ENCODE measurements around the gene ALK. TPM values are rescaled to one million over a fixed set of nuclear protein-coding genes. Genes with fewer than 3 reads are reported as not detected.

Gene ALK
- total RNA-seq, 1 experiment from 2014 or later: not detected

GRCh38 chr2:29304399-29305060 lies 616.9 kb downstream of the ALK start:
- Histone ChIP-seq H4K91ac (ENCODE audit: insufficient read length, low read depth, low read length) (no peak overlapping the region), H2BK12ac (ENCODE audit: insufficient read length, low read depth, low read length) (no peak overlapping the region), H3K79me2 (ENCODE audit: insufficient read depth, low read length) (no peaks in the 10 kb centered on the region), H3K23me2 (ENCODE audit: insufficient read length, low read depth, low read length, poor library complexity, severe bottlenecking) (no peaks in the 10 kb centered on the region), H2BK15ac (ENCODE audit: low read depth, low read length) (no peak overlapping the region), H3T11ph (ENCODE audit: low read length) (no peak overlapping the region), H4K20me1 (ENCODE audit: control insufficient read depth, insufficient read depth, insufficient read length) (no peaks in the 10 kb centered on the region), H3K18ac (ENCODE audit: insufficient read length, low read depth, low read length) (no peak overlapping the region), H4K5ac (ENCODE audit: insufficient read length, low read depth, low read length) (no peak overlapping the region), H3K79me1 (ENCODE audit: insufficient read depth, low read depth, low read length, poor library complexity, severe bottlenecking) (no peaks in the 10 kb centered on the region), H4K8ac (replicated peaks; ENCODE audit: insufficient read length, low read depth, low read length) (no peak overlapping the region), H2AFZ (ENCODE audit: low read length) (no peak overlapping the region), H3K4me2 (ENCODE audit: insufficient read depth, insufficient read length, low read length) (no peak overlapping the region), H3K4me1 (ENCODE audit: insufficient read depth, low read length) (no peaks in the 10 kb centered on the region), H2BK120ac (ENCODE audit: low read depth, low read length, poor library complexity, severe bottlenecking) (no peak overlapping the region), H3K14ac (ENCODE audit: insufficient read depth, low read length) (no peak overlapping the region), H3K27me3 (ENCODE audit: insufficient read depth, low read length) (no peaks in the 10 kb centered on the region), H3K9ac (ENCODE audit: extremely low read depth, insufficient read length, low read length) (no peak overlapping the region), H3K4ac (ENCODE audit: low read depth, low read length) (no peak overlapping the region), H2AK5ac (ENCODE audit: insufficient read length, low read length) (no peak overlapping the region), H2BK20ac (ENCODE audit: low read depth, low read length, poor library complexity, severe bottlenecking) (no peak overlapping the region), H3K23ac (ENCODE audit: insufficient read length, low read depth, low read length) (no peak overlapping the region), H3K27ac (ENCODE audit: insufficient read length, low read depth, low read length) (no peak overlapping the region), H3K56ac (ENCODE audit: insufficient read length, low read depth, low read length) (no peak overlapping the region), H2BK5ac (ENCODE audit: insufficient read length, low read length) (no peak overlapping the region), H3K9me3 (ENCODE audit: control insufficient read depth, low read depth, low read length) (no peaks in the 10 kb centered on the region)
- no CpG with 5 or more reads among the region's 4 CpGs for WGBS (ENCODE audit: extremely low coverage, insufficient read length, low lambda C conversion rate)
- H3K36me3 Mint-ChIP-seq (ENCODE audit: insufficient read depth in 1 of 3, low read depth in 3 of 3): no peaks in the 10 kb centered on the region
- H3K27me3 Mint-ChIP-seq (ENCODE audit: low read depth): peaks cover 1% of the 10 kb centered on the region; the same call in 1 of the 2 replicates
- H3K4me3 Mint-ChIP-seq: no peak overlapping the region
- no peak for TF ChIP-seq CTCF (conservative IDR thresholded peaks at IDR 0.05)
- H3K4me1 Mint-ChIP-seq: peaks cover 8% of the 10 kb centered on the region in 2 experiments
- no peak overlapping the region for H3K27ac Mint-ChIP-seq
- DNase-seq: no peak
- H3K9me3 Mint-ChIP-seq: peaks cover 0 to 2% of the 10 kb centered on the region in 2 experiments; a peak in 1 of 5 replicates
